ENCODE data around the gene POU2F1.

The POU2F1 gene

GRCh38 chr1:167262836-167263235, 42.1 kb downstream of the POU2F1 start:
- DNase-seq: no peak
- H2BK15ac ChIP-seq (ENCODE audit: low read depth, poor library complexity, severe bottlenecking): no peak overlapping the region
- no peaks in the 10 kb centered on the region for H3K27me3 ChIP-seq (ENCODE audit: control insufficient read depth in 1 of 2, insufficient read depth in 1 of 2, low read length in 2 of 2)

GRCh38 chr1:167263344-167263743, 42.7 kb downstream of the POU2F1 start:
- H3K4me3 ChIP-seq (ENCODE audit: insufficient read depth in 1 of 2, low read depth in 1 of 2, low read length in 2 of 2): no peak overlapping the region
- no peak overlapping the region for H2AFZ ChIP-seq (ENCODE audit: low read depth, low read length)
- no peak overlapping the region for H4K8ac ChIP-seq (ENCODE audit: low read length)
- no peak overlapping the region for H2BK12ac ChIP-seq (ENCODE audit: low read length in 2 of 2)
- no peak overlapping the region for H4K91ac ChIP-seq (ENCODE audit: low read length)
- H3K4me1 ChIP-seq (ENCODE audit: control insufficient read depth, insufficient read depth, low read depth, low read length): peaks cover 1% of the 10 kb centered on the region
- no peak overlapping the region for H3K4me2 ChIP-seq (ENCODE audit: low read length, poor library complexity, severe bottlenecking)
- no peak overlapping the region for H3K4ac ChIP-seq (ENCODE audit: low read depth in 1 of 2, low read length in 2 of 2)
- no peaks in the 10 kb centered on the region for H3K27me3 ChIP-seq (ENCODE audit: control insufficient read depth in 1 of 2, insufficient read depth in 1 of 2, low read length in 2 of 2)
- H3K9ac ChIP-seq (ENCODE audit: low read length): no peak overlapping the region
- H3K79me1 ChIP-seq (replicated peaks; ENCODE audit: low read length, poor library complexity, severe bottlenecking): peaks cover 25% of the 10 kb centered on the region
- H2BK120ac ChIP-seq (ENCODE audit: low read depth, low read length): no peak overlapping the region
- no peak overlapping the region for H3K18ac ChIP-seq (ENCODE audit: low read depth in 1 of 2, low read length in 2 of 2)
- no peaks in the 10 kb centered on the region for H3K9me3 ChIP-seq (ENCODE audit: control insufficient read depth, low read length)
- no peak overlapping the region for H3K27ac ChIP-seq (ENCODE audit: low read length, poor library complexity, severe bottlenecking)
- no peak overlapping the region for H2BK15ac ChIP-seq (ENCODE audit: low read depth, poor library complexity, severe bottlenecking)
- no peak for DNase-seq
- WGBS: 99% methylated on average over 8 of the region's 8 CpGs
- no peak overlapping the region for H2BK5ac ChIP-seq (ENCODE audit: low read depth, low read length, poor library complexity, severe bottlenecking)
- H2AK5ac ChIP-seq (ENCODE audit: low read length, severe bottlenecking): no peak overlapping the region
- no peak overlapping the region for H3K23ac ChIP-seq (ENCODE audit: low read length in 2 of 2)
- no peak overlapping the region for H3K14ac ChIP-seq (ENCODE audit: low read length in 2 of 2)
- H3K36me3 ChIP-seq (ENCODE audit: control insufficient read depth in 1 of 2, insufficient read depth in 2 of 2, low read depth in 1 of 2, low read length in 2 of 2): no peaks in the 10 kb centered on the region

More at GRCh38 chr1:167262836-167263235, 42.1 kb downstream of the POU2F1 start:
- Histone ChIP-seq H3K79me1 (replicated peaks; ENCODE audit: low read length, poor library complexity, severe bottlenecking) (peaks cover 24% of the 10 kb centered on the region), H3K4me3 (ENCODE audit: insufficient read depth in 1 of 2, low read depth in 1 of 2, low read length in 2 of 2) (no peak overlapping the region), H3K4me2 (ENCODE audit: low read length, poor library complexity, severe bottlenecking) (no peak overlapping the region), H2AFZ (ENCODE audit: low read depth, low read length) (no peak overlapping the region), H2BK5ac (ENCODE audit: low read depth, low read length, poor library complexity, severe bottlenecking) (no peak overlapping the region), H3K27ac (ENCODE audit: low read length, poor library complexity, severe bottlenecking) (no peak overlapping the region), H3K18ac (ENCODE audit: low read depth in 1 of 2, low read length in 2 of 2) (no peak overlapping the region), H3K23ac (ENCODE audit: low read length in 2 of 2) (no peak overlapping the region), H3K4ac (ENCODE audit: low read depth in 1 of 2, low read length in 2 of 2) (no peak overlapping the region), H3K9me3 (ENCODE audit: control insufficient read depth, low read length) (no peaks in the 10 kb centered on the region), H2BK120ac (ENCODE audit: low read depth, low read length) (no peak overlapping the region), H3K14ac (ENCODE audit: low read length in 2 of 2) (no peak overlapping the region), H3K4me1 (ENCODE audit: control insufficient read depth, insufficient read depth, low read depth, low read length) (peaks cover 1% of the 10 kb centered on the region), H3K9ac (ENCODE audit: low read length) (no peak overlapping the region), H4K8ac (ENCODE audit: low read length) (no peak overlapping the region), H2BK12ac (ENCODE audit: low read length in 2 of 2) (no peak overlapping the region), H2AK5ac (ENCODE audit: low read length, severe bottlenecking) (no peak overlapping the region), H4K91ac (ENCODE audit: low read length) (no peak overlapping the region), H3K36me3 (ENCODE audit: control insufficient read depth in 1 of 2, insufficient read depth in 2 of 2, low read depth in 1 of 2, low read length in 2 of 2) (no peaks in the 10 kb centered on the region)

- no peak for DNase-seq
- Histone ChIP-seq H4K8ac (ENCODE audit: low read length) (no peak overlapping the region), H2AFZ (ENCODE audit: low read depth, low read length) (no peak overlapping the region), H3K27ac (ENCODE audit: low read length, poor library complexity, severe bottlenecking) (no peak overlapping the region), H2AK5ac (ENCODE audit: low read length, severe bottlenecking) (no peak overlapping the region), H2BK120ac (ENCODE audit: low read depth, low read length) (no peak overlapping the region), H2BK5ac (ENCODE audit: low read depth, low read length, poor library complexity, severe bottlenecking) (no peak overlapping the region), H3K27me3 (ENCODE audit: control insufficient read depth in 1 of 2, insufficient read depth in 1 of 2, low read length in 2 of 2) (no peaks in the 10 kb centered on the region), H3K23ac (ENCODE audit: low read length in 2 of 2) (no peak overlapping the region), H3K79me1 (replicated peaks; ENCODE audit: low read length, poor library complexity, severe bottlenecking) (peaks cover 25% of the 10 kb centered on the region), H3K4ac (ENCODE audit: low read depth in 1 of 2, low read length in 2 of 2) (no peak overlapping the region), H2BK12ac (ENCODE audit: low read length in 2 of 2) (no peak overlapping the region), H3K18ac (ENCODE audit: low read depth in 1 of 2, low read length in 2 of 2) (no peak overlapping the region), H3K4me2 (ENCODE audit: low read length, poor library complexity, severe bottlenecking) (no peak overlapping the region), H3K9me3 (ENCODE audit: control insufficient read depth, low read length) (no peaks in the 10 kb centered on the region), H3K36me3 (ENCODE audit: control insufficient read depth in 1 of 2, insufficient read depth in 2 of 2, low read depth in 1 of 2, low read length in 2 of 2) (no peaks in the 10 kb centered on the region), H4K91ac (ENCODE audit: low read length) (no peak overlapping the region), H3K9ac (ENCODE audit: low read length) (no peak overlapping the region), H3K14ac (ENCODE audit: low read length in 2 of 2) (no peak overlapping the region), H2BK15ac (ENCODE audit: low read depth, poor library complexity, severe bottlenecking) (no peak overlapping the region), H3K4me1 (ENCODE audit: control insufficient read depth, insufficient read depth, low read depth, low read length) (peaks cover 1% of the 10 kb centered on the region), H3K4me3 (ENCODE audit: insufficient read depth in 1 of 2, low read depth in 1 of 2, low read length in 2 of 2) (no peak overlapping the region)
Measured at GRCh38 chr1:167263819-167264464, 43.3 kb downstream of the POU2F1 start.

- Histone ChIP-seq H4K91ac (ENCODE audit: low read length) (no peak overlapping the region), H3K9ac (ENCODE audit: low read length) (no peak overlapping the region), H2BK5ac (ENCODE audit: low read depth, low read length, poor library complexity, severe bottlenecking) (no peak overlapping the region), H3K79me1 (replicated peaks; ENCODE audit: low read length, poor library complexity, severe bottlenecking) (peaks cover 20% of the 10 kb centered on the region), H2AFZ (ENCODE audit: low read depth, low read length) (no peak overlapping the region), H3K4me2 (ENCODE audit: low read length, poor library complexity, severe bottlenecking) (no peak overlapping the region), H3K4me1 (ENCODE audit: control insufficient read depth, insufficient read depth, low read depth, low read length) (peaks cover 1% of the 10 kb centered on the region), H3K14ac (ENCODE audit: low read length in 2 of 2) (no peak overlapping the region), H2AK5ac (ENCODE audit: low read length, severe bottlenecking) (no peak overlapping the region), H3K9me3 (ENCODE audit: control insufficient read depth, low read length) (no peaks in the 10 kb centered on the region), H3K4ac (ENCODE audit: low read depth in 1 of 2, low read length in 2 of 2) (no peak overlapping the region), H3K27ac (ENCODE audit: low read length, poor library complexity, severe bottlenecking) (no peak overlapping the region), H3K18ac (ENCODE audit: low read depth in 1 of 2, low read length in 2 of 2) (no peak overlapping the region), H2BK120ac (ENCODE audit: low read depth, low read length) (no peak overlapping the region), H2BK15ac (ENCODE audit: low read depth, poor library complexity, severe bottlenecking) (no peak overlapping the region), H4K8ac (ENCODE audit: low read length) (no peak overlapping the region), H2BK12ac (ENCODE audit: low read length in 2 of 2) (no peak overlapping the region), H3K4me3 (ENCODE audit: insufficient read depth in 1 of 2, low read depth in 1 of 2, low read length in 2 of 2) (no peak overlapping the region), H3K36me3 (ENCODE audit: control insufficient read depth in 1 of 2, insufficient read depth in 2 of 2, low read depth in 1 of 2, low read length in 2 of 2) (no peaks in the 10 kb centered on the region), H3K27me3 (ENCODE audit: control insufficient read depth in 1 of 2, insufficient read depth in 1 of 2, low read length in 2 of 2) (no peaks in the 10 kb centered on the region), H3K23ac (ENCODE audit: low read length in 2 of 2) (no peak overlapping the region)
- no peak for DNase-seq
Measured at GRCh38 chr1:167266965-167267364, 46.3 kb downstream of the POU2F1 start.

All from mesenchymal stem cell (in vitro differentiated cells and primary cell).